HEK293T (cell line): ENCODE results near the gene BHLHE40.

Source experiments
- CTCF ChIA-PET: fragments of 350-600 bp; formaldehyde crosslinking; extraction: SDS; loops from one replicate; lab custom pipeline; 2021; ENCODE audit warnings: antibody characterized with exemption, inconsistent platforms; lab: Yijun Ruan, JAX
- POLR2A ChIA-PET: fragments of 350-600 bp; formaldehyde crosslinking; extraction: SDS; loops from one replicate; lab custom pipeline; 2020; ENCODE audit warnings: antibody characterized with exemption, inconsistent platforms; lab: Yijun Ruan, JAX
- DNase-seq: peaks from one replicate; pipeline ENCODE4 v3.0.0; 2012; ENCODE audit warnings: mixed read lengths; ENCODE audit errors: extremely low spot score
- ARNT ChIP-seq: fragments of 450-650 bp; IDR thresholded peaks from 2 replicates; pipeline ENCODE4 v1.6.1; 2017; ENCODE audit warnings: mild to moderate bottlenecking
- BHLHE40 ChIP-seq: fragments of 450-650 bp; IDR thresholded peaks from 2 replicates; pipeline ENCODE4 v1.6.1; 2016; ENCODE audit warnings: mild to moderate bottlenecking, moderate library complexity, borderline replicate concordance
- CTBP1 ChIP-seq: fragments of 450-650 bp; IDR thresholded peaks from 2 replicates; pipeline ENCODE4 v1.6.1; 2016; ENCODE audit warnings: borderline replicate concordance
- ELF4 ChIP-seq: fragments of 450-650 bp; IDR thresholded peaks from 2 replicates; pipeline ENCODE4 v1.6.1; 2017; ENCODE audit warnings: antibody characterized with exemption
- FOXA1 ChIP-seq: fragments of 450-650 bp; IDR thresholded peaks from 2 replicates; pipeline ENCODE4 v1.6.1; 2016; ENCODE audit warnings: mild to moderate bottlenecking
- FOXK2 ChIP-seq: fragments of 450-650 bp; IDR thresholded peaks from 2 replicates; pipeline ENCODE4 v1.6.1; 2016; ENCODE audit warnings: mild to moderate bottlenecking
- FOXM1 ChIP-seq: fragments of 450-650 bp; IDR thresholded peaks from 2 replicates; pipeline ENCODE4 v1.6.1; 2017; ENCODE audit warnings: mild to moderate bottlenecking, borderline replicate concordance
- HDGF ChIP-seq: fragments of 450-650 bp; IDR thresholded peaks from 2 replicates; pipeline ENCODE4 v1.6.1; 2017; ENCODE audit warnings: antibody characterized with exemption, borderline replicate concordance
- L3MBTL2 ChIP-seq: fragments of 450-650 bp; conservative IDR thresholded peaks from 2 replicates; pipeline ENCODE4 v1.6.1; 2016; ENCODE audit warnings: mild to moderate bottlenecking
- LEF1 ChIP-seq: fragments of 450-650 bp; IDR thresholded peaks from 2 replicates; pipeline ENCODE4 v1.6.1; 2017; ENCODE audit warnings: mild to moderate bottlenecking, borderline replicate concordance
- NFRKB ChIP-seq: fragments of 450-650 bp; IDR thresholded peaks from 2 replicates; pipeline ENCODE4 v1.6.1; 2016; ENCODE audit warnings: mild to moderate bottlenecking, moderate library complexity
- SP1 ChIP-seq: fragments of 450-650 bp; IDR thresholded peaks from 2 replicates; pipeline ENCODE4 v1.6.1; 2017
- SUZ12 ChIP-seq: fragments of 450-650 bp; IDR thresholded peaks from 2 replicates; pipeline ENCODE4 v1.6.1; 2016; ENCODE audit warnings: mild to moderate bottlenecking
- TARDBP ChIP-seq: fragments of 450-650 bp; IDR thresholded peaks from 2 replicates; pipeline ENCODE4 v1.6.1; 2016
- ZNF384 ChIP-seq: fragments of 450-650 bp; IDR thresholded peaks from 2 replicates; pipeline ENCODE4 v1.6.1; 2016
- TF ChIP-seq, protein P1 (sequence below): fragments of 450-650 bp; IDR thresholded peaks from 2 replicates; pipeline ENCODE4 v1.6.1; 2016

The BHLHE40 gene

DNA sequence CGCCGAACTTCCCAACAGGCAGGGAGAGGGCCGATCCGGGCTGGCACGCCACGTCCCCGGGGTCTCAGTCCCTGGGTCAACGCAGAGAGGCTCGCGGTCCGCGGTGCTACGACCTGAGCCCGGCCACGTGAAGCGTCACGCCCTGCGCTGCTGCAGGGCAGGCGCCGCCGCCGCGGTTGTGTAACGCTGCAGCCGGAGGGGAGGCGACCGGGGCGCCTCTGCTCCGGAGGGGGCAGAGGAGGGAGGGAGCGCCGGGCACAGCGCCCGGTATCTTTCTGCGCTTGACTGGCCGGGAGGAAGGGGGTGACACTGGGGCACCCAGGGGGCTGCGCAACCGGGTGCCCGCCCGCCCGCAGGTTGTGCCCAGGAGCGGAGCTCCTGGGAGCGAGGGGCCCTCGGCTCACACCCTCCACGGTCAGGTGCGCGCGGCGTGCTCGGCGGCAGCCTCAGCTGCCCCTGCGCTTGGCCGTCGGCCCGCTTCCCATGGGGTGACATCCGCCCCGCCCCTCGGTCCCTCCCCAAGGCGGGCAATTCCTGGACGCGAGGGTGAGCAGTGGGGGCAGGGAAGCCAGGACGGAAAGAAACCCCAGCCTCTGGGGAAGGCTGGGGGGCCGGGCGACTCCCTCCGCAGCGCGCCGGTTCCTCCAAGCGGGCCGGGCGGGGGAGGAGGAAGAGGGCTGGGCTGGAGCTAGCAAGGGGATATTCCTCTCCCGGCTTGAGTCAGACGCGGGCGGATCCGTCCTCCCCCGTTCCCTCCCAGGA, 852 bp upstream of the BHLHE40 start:
- peak; percentile 84 for DNase-seq
- POLR2A ChIA-PET: interaction anchor here (0.7 to 12.2 kb wide), 37 partner anchors 9 to 260 kb away, joined by 3 to 159 read pairs (median 4); no protein-coding TSS in a partner anchor
- TF ChIP-seq TARDBP (no peak), L3MBTL2 (peak; percentile 87), FOXM1 (no peak), ZNF384 (peak; percentile 74; the same call in 1 of the 2 replicates), BHLHE40 (no peak), HDGF (no peak), FOXA1 (no peak), CTBP1 (no peak), SUZ12 (no peak)
- CTCF ChIA-PET: interaction anchor here (0.6 to 3.6 kb wide), 4 partner anchors 44 to 258 kb away, joined by 3 to 23 read pairs (median 6); no protein-coding TSS in a partner anchor

DNA sequence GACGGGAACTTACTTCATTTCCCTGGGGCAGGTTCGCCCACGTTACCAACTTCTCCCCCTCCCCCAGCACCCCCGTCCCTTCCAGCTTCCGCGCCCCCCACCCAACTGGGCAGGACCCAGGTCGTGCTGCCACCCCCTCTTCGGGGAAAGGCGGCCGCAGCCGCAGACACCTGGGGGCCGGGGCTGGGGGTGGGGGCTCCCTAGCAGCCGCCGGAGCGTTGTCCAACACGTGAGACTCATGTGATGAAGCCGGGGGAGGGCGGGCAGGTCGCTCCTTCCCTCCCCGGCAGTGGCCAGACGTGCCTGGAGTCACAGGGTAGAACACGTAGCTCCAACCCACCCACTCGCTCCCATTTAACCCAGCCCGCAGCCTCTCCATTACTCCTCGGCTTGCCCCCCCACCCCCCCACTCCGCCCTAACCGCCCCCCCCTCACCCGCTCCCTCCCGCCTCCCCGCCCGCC, 240 bp upstream of the BHLHE40 start:
- peak; percentile 76 for DNase-seq
- TF ChIP-seq CTBP1: no peak
- peak; percentile 21; the same call in 1 of the 2 replicates for TF ChIP-seq FOXM1
- POLR2A ChIA-PET: interaction anchor here (0.7 to 12.2 kb wide), 38 partner anchors 8 to 260 kb away, joined by 3 to 159 read pairs (median 4); no protein-coding TSS in a partner anchor
- CTCF ChIA-PET: interaction anchor here (0.6 to 2.5 kb wide), 4 partner anchors 44 to 267 kb away, joined by 3 to 9 read pairs (median 3); no protein-coding TSS in a partner anchor

DNA sequence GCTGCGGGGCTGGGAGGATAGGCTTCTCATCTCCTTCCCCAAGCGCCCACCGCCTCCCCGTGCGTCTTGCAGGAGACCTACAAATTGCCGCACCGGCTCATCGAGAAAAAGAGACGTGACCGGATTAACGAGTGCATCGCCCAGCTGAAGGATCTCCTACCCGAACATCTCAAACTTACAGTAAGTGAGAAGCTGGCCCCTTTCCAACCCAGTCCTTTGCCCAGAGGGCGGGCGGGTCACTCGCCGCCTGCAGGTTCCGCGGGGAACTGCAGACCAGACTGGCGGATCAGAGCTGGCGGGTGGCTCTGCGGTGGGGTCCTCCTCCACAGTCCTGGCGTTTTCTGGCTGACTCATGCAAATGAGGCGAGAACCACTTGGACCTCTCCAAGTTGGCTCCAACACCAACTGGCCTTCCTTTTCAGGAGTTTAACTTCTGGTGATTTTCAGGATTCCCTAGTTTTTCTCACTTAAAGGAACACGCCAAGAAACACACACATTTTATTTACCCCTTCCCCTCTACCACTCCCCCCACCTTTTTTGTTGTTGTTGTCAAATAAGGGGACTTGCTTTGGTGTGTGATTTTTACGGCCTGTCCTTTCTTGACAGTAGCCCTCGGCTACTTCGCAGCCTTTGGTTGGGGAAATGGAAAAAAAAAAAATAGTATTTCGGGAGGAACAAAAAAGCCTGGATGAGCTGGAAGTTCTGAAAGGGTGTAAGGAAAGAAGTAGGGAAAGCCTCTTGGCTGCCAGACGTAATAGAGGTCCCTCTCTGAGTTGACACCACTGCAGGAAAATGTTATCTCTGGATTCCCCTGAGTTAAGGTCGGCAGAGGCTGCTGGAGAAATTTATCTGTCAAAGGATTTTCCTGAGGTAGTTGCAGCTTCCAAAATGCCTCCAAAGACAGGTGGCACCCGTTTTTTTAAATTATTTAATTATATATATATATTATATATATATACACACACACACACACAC, 1.3 kb downstream of the BHLHE40 start:
- TF ChIP-seq SP1 (no peak), ZNF384 (no peak), SUZ12 (no peak), ARNT (no peak), FOXM1 (0 out of 2 replicates have a peak, but pooled peaks have one; percentile 11), BHLHE40 (no peak)
- peak; percentile 70 for DNase-seq
- POLR2A ChIA-PET: interaction anchor here (0.9 to 12.2 kb wide), 8 partner anchors 8 to 260 kb away, joined by 3 to 159 read pairs (median 5); no protein-coding TSS in a partner anchor
- CTCF ChIA-PET: interaction anchor here (0.6 to 2.5 kb wide), 10 partner anchors 28 to 286 kb away, joined by 3 to 9 read pairs (median 3); no protein-coding TSS in a partner anchor

DNA sequence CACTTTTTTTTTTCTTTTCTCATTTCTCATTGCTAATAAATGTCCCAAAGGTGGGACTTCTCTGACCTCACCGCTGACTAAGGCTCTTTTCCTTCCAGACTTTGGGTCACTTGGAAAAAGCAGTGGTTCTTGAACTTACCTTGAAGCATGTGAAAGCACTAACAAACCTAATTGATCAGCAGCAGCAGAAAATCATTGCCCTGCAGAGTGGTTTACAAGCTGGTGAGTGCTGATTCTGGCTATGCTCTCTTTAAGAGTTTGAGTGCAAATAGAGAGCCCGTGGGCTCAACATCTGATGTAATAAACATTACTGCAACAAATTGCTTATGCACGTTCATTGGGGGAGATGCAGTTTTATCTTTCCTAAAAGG, 2.0 kb downstream of the BHLHE40 start:
- DNase-seq: no peak
- ChIA-PET CTCF (interaction anchor here (0.6 to 1.4 kb wide), 4 partner anchors 40 to 287 kb away, joined by 3 to 4 read pairs (median 3); no protein-coding TSS in a partner anchor), POLR2A (interaction anchor here (1.2 to 12.2 kb wide), 4 partner anchors 18 to 261 kb away, joined by 3 to 159 read pairs (median 14); no protein-coding TSS in a partner anchor)
- TF ChIP-seq ARNT: no peak
- no peak for TF ChIP-seq LEF1
- no peak for TF ChIP-seq CTBP1
- no peak for TF ChIP-seq HDGF
- TF ChIP-seq ELF4: no peak
- TF ChIP-seq NFRKB: no peak
- TF ChIP-seq TARDBP: no peak
- TF ChIP-seq, protein P1, sequence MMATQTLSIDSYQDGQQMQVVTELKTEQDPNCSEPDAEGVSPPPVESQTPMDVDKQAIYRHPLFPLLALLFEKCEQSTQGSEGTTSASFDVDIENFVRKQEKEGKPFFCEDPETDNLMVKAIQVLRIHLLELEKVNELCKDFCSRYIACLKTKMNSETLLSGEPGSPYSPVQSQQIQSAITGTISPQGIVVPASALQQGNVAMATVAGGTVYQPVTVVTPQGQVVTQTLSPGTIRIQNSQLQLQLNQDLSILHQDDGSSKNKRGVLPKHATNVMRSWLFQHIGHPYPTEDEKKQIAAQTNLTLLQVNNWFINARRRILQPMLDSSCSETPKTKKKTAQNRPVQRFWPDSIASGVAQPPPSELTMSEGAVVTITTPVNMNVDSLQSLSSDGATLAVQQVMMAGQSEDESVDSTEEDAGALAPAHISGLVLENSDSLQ: no peak
- no peak for TF ChIP-seq FOXA1
- TF ChIP-seq BHLHE40: no peak

DNA sequence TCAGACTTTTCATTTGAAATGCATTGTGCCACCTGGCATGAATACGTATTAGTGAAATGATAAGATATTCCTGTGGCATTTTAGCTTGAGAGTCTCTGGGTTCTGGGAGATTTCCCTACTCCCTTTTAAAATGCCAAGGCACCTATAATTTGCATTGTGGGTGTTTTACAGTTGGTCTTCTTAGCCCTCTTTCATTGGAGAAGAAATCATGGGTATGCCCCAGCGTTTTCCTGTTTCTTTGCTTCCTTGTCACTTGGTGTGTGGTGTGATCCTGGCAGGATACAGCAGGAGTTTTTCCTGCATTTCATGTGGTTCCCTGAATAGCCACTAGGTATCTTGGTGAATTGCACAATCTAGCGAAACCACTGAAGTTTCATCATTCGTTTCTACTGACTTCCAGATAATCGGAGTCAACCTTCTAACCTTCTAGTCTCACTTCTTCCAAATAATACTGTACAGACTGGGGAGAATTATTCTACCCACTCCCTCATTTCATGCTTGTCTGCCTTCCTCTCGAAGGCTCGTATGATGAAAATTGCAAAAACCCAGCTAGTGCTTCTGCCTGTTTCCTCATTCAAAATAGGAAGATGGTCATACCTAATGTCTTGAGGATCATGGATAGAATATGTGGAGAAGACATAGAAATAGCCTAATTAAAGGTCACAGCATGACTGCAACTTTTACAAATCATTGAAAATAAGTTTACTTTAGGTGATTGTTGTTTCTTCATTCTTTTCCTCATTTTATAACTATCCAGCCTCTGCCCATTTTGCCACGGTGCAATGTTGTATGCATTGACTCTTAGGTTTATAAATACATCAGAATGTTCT, 2.6 kb downstream of the BHLHE40 start:
- TF ChIP-seq HDGF (no peak), SP1 (no peak), ZNF384 (no peak), L3MBTL2 (no peak), FOXK2 (no peak), FOXM1 (no peak), ELF4 (no peak), BHLHE40 (no peak), ARNT (no peak), CTBP1 (no peak), TARDBP (no peak)
- DNase-seq: no peak
- ChIA-PET POLR2A (interaction anchor here (0.7 to 12.2 kb wide), 5 partner anchors 12 to 261 kb away, joined by 3 to 159 read pairs (median 21); no protein-coding TSS in a partner anchor), CTCF (interaction anchor here (0.6 to 1.3 kb wide), 4 partner anchors 58 to 263 kb away, joined by 3 to 7 read pairs (median 4); no protein-coding TSS in a partner anchor)
